ENCODE measurements around the gene CBLN4.

CBLN4 gene

DNA sequence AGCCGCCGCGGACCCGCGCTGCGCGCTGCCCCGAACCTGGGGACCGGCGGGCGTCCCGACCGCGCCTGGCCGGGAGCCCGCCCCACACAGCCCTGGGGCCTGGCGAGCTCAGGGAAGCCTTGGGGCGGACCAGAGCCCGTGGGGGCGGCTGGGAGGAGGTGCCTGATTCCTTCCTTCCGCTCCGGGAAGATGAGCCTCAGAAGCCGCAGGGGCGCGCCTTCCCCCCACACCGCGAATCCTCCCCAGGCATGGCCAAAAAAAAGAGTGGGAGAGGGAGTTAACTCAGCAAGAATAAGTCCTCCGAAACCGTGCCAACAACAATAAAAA, at the start of gene CBLN4:
TSS of gene CBLN4 (minus strand) at position 131 of the 327 bp plus-strand sequence. CDS start 1,348 bp downstream, outside the sequence.
- DNase-seq (ENCODE audit: low spot score) = no peak

DNA sequence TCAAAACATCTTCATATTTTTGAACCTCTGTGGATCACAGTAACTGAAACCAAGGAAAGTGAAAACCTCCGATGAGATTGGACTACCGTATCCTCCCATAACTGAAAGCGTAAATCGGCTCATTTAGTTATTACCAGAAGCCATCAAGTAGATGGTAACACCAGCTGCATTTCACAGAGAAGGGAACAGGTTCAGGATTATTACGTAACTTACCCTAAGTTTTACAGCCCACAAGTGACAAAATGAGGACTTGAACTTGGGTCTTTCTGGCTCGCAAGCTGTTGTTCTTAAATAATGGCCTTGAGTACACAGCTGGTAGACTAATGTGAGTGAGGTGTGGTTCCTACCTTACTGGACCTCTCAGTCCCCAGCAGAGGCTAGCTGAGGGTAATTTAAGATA, 37.9 kb upstream of the CBLN4 start:
- no peak for DNase-seq (ENCODE audit: low spot score)

DNA sequence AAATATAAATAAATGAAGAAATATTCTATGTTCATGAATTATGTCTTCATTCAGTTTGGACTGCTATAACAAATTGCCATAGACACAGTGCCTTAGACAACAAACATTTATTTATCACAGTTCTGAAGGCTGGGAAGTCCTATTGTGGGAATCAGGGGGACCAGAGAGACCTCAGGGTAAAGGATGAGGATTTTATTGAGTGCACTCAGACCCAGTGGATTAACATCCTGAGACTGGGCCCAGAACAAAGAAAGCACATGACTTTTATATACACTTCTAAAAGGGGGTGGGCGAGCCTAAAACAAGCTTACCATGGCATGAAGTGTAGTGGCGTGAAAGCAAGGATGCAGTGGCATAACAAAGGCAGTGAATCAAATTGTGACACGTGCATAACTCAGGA, 26.9 kb upstream of the CBLN4 start:
- no peak for DNase-seq (ENCODE audit: low spot score)

DNA sequence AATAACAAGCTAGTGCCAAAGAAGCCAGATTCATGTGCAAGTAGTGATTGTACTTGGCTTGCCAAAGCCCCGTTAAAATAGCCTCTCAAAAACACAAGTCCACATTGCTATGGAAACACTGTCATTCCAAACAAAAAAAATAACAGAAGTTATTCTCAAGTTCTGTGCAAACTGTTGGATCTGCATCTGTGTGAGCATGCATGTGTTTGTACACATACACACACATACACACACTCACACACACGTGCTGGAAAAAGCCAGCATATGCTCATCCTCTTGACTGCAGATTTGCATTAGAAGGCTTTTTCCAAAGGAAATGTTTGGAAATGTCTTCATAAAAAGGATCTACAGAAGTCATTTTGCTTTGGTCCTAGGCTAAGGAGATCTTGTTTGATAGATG, 13.4 kb upstream of the CBLN4 start:
- DNase-seq (ENCODE audit: low spot score) = no peak

DNA sequence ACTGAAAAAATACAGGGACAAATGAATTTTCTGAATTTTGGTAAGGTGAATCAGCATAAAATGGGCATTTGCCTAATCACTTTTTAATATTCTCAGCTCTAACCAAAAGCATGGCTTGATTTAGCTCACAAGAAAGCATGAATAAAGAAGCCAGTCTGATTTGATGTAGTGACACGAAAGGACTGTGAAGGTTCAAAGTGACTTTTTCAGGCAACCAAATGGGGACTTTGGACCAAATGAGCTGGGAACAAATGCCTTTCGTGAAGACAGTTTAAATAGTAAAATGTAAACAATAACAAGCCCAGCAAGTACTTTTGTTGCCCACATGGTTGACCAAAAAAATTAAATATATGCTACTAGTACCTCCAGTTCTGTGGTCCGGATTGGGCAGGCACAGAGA, 12.9 kb upstream of the CBLN4 start:
- no peak for DNase-seq (ENCODE audit: low spot score)

DNA sequence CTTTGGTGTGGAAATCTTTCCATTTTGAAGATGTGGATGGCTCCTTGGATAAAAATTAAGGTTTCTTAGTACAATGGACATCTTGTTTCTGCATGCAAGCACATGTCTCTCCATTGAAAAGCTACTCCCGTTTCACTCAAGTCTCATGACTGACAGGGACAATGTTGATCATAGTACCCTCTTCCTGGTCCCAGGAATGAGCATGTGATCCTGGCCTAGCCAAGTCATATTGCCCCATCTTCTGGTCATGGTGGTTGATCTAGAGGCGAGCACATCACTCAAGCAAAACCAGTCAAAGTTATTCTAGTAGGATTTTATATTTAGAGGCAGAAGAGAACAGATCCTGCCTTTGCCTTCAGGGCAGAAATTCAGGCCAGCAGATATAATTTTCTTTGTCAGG, 12.2 kb upstream of the CBLN4 start:
- DNase-seq (ENCODE audit: low spot score) = no peak

DNA sequence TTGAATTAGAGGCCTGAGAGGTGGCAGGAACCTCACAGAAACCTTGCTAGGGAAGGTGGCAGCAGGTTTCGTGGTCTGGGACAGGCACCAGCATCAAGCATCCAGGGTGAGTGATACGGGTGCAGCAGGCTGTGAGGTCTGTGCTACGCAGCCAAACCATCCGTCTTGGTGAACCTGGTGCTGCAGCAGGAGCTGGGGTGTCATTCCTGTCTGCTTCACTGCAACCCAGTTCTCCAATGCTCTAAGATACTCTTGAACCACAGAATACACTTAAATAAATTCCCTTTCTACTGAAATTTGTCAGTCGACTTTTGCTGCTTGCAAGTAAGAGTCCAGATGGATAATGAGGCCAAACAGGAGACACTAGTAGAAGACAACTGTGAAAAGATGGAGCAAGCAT, 9.7 kb upstream of the CBLN4 start:
- DNase-seq (ENCODE audit: low spot score) = no peak

DNA sequence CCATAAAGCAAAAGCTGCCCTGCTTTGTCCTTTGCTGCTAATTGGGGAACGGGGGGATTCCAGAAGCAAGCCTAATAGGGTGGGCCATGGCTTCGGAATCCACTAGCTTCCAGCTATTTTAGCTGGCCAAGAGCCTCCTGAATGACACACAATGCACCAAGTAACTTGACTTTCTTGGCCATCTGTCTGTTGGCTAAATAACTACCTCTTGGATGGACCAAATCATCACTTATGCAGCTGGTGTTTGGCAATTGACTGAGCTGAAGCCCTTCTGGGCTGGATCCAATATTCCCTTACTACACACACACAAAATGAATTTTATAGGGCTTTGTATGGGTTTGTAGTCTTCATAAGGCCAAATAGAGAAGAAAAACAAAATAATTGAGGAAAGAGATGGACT, 8.8 kb upstream of the CBLN4 start:
- DNase-seq (ENCODE audit: low spot score) = no peak

DNA sequence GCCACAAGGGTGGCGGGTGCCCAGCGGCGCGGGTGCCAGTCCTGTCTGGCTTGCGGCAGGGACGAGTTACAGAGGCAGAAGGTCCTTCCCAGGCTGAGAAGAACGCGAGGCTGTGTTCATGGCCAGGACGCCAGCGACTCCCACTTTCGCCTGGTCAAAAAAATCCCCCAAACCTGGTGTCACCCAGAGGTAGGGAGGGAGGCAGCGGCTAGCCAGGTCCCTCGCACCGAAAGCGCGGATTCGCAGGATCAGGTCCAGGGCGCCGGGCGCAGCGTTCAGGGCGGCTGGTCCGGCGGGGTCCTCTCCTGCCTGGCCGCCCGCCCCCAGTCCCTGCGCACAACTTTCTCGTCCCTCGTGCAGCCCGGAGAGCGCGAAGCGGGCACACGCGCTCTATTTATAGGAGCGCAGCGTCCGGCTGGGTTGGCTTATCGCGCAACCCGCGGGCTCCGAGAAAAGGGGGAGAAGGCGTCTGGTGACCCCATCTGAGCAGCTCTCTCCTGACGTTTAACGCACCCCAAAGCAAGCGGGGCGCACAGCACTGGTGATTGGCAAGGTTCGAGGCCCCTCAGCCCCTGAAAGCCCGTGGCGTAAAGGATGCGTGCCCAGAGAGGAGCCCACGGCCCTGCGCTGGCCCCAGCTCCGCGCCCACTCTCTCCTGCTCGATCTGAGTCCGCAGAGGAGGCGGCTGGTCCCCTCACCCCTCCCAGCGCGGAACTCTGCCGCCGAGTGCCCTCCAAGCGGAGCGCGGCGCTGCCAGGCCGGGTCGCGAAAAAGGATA, 519 bp downstream of the CBLN4 start:
- no peak for DNase-seq (ENCODE audit: low spot score)

DNA sequence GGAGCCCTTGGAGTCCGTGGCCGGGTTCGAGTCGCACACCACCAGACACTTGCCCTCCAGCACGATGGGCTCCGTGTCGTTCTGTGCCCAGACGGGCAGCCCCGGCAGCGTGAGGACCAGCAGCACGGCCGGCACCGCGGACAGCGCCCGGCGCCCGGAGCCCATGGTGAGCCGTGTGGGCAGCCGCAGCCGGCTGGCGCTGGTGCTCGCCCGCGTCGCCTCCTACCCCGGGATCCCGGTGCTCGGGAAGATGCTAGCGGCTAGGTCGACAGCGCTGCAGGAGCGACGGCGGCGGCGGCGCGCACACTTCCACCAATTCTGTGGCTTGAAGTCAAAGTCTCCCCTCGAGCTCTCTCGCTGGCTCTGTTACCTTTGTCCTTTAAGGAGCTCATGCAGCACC, 1.3 kb downstream of the CBLN4 start:
- no peak for DNase-seq (ENCODE audit: low spot score)

DNA sequence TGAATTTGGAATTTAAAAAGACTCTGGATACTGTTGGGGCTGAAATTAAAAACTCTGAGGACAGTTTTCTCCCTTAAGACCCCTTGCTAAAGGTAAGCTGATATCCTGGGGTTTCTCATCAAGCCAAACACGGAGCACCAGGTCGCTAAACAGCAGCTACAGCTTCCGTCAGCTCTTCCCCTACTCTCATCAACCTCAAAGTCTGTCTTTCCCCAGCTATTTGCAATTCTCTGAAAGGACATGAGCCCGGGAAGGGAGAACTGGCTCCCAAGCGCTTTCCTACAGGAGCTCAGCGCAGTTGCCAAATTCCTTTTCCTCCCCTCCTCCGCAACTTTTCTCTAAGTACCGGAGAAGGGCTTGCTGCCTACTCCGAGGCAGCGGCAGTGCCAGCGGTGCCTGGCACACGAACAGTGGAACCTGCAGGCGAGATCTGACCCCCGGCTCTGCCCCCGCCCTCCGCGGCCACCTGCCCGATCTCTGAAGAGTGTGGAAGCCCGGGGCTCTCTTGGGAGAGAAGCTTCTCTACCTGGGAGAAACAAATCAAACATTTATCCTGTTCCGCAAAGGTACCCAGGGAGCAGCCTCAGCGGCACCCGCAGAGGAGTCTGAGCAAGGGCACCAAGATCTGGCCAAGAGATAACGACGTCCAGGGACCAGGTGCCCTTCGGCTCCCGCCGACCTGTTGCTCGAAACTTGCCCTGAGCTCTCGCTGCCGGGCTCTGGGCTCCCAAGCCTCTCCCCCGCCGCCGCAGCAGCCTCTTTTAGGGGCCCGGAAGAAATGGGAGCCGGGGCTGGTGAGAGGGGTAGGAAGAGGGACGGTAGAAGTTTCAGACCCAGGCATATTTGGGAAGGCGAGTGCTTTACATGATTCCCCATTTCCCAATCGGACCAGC, 2.2 kb downstream of the CBLN4 start:
- no peak for DNase-seq (ENCODE audit: low spot score)

DNA sequence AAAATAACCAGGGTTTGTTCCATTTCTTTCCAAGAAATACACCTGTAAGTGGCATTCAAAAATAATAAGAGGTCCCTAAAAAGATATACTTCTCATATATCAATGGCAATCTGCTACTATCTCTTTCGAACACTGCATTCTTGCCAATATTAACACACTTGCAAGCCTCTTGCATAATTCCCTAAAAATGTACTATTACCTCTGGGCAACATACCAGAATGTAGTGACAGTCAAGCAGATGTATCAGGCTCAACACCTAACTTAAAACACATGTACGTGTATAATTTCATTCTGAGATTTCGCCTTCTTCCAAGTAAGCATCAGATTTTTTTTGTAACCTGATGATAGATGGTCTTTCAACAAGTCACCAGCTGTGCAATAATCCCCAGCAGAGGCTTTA, 3.4 kb downstream of the CBLN4 start:
- DNase-seq (ENCODE audit: low spot score) = no peak

DNA sequence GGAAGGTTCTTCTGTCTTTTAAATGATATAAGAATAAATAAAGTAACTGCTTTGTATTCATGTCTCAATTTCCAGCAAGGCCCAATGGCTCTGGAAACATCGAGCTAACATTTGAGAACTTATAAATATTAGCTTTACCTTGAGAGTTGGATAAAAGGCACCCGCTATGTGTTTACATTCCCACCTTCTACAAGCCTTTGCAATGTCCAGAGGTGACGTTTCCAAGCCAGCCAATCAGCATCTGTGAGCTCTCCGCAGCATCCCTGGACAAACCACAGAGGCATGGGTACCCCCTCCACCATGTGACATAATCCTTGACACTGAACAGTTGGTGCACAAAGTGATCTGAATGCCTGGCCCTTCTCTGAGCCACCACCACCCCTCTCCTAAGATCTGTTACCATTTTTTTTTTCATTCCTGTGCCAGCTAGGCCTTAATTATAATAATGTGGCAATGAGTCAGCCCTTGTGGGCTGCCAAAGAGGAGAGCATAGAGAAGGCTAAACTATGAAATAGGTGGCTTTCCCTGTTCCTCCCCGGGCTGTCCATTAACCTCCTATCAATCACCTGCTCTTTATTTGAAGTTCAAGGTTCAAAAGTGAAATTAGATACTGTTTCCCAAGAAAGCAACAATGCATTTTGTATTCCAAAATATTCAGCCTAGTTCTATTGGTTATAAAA, 4.1 kb downstream of the CBLN4 start:
- no peak for DNase-seq (ENCODE audit: low spot score)

DNA sequence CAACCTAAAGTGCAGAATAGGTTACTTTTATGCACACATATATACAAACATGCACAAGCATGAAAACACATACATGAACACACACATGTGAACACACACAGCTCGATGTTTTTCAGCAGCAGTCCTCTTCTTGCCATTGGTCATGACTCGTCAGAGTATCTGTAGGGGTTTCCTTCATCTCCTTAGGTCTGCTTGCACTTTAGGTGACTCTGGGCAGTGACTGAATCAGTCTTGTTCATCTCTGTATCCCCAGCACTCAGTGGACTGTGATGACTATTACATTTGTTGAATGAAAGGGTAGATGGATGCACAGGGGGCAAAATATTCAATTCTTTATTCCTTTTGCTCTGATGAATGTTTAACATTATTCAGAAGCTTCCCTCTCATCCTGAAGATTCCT, 26.8 kb downstream of the CBLN4 start:
- DNase-seq (ENCODE audit: low spot score) = no peak

DNA sequence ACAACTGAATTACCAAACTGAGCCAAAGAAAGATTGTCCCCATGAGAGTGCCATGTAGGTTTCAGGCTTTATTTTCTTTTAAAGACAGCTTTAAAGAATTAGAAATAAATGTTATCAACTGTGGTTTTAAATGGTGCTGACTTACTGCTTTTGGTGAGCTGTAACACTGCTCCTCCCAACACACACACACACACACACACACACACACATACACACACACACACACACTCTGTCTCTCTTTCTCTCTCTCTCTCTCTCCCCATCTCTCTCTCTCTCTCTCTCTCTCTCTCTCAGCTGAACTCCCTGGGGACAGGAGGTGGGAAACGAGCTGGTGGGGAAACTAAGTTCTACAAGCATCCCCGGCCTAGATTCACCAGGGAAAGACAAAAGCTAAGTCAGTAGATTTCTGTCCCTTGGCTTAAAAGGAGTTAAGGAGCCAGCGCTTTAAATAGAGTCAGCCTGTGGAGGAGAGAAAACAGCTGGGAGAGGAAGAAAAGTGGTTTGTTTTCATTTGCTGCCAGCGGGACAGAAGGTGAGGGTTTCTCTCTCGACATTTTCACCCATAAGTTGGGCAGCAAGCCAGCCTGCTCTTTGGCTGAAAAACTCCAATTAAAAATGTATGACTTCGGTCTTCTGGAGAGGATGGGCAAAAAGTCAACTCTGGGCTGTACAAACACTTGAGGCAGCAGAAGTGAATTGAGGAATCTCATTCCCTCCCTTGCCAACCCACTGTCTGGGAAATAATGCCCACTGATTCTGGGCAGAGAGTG, 27.4 kb downstream of the CBLN4 start:
- no peak for DNase-seq (ENCODE audit: low spot score)

DNA sequence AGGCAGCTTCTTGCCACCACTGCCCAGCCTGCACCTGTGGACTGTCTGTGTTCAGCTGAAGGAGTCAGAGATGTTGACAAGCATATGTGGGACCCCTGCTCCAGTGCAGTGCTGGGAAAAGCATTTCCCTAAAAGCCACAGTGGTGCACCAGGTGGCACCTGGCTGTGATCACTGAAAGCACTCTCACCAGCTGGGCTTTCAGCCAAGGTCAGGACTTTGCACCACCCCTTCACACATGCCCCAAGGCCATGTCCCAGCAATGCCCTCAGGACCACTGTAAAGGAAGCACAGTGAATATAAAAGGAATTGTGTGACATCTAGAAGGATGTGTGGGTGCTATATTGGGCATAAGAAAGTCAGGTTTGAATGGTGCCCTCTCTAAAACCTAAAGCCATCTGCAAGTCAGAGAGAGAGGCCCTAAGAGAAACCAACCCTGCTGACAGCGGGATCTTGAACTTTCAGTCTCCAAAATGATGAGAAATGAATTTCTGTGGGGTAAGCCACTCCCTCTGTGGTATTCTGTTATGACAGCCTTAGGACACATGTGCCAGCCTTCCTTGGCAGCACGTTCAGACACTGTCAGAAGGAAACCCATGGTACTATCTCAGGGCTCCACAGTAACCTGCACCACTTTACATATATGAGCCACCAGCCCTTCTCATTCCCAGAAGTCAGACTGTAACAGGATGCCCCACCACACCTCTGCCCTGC, 30.7 kb downstream of the CBLN4 start:
- DNase-seq (ENCODE audit: low spot score) = no peak

DNA sequence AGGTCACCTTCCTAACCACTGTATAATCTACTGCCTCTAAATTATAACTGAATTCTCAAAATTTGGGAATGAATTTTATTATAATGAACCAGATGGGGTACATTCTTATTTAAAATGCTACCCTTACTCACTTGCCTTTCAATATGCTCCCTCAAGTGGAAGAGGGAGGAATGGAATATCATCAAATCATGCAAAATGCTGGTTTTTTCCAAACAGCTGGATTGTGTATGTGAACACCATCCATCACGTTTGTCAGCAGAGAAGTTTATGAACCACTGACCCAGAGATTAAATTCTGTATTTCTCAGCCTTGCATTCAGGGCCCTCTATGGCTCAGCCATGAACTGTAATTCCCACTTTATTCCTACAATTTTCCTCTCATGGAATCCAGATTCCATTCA, 40.5 kb downstream of the CBLN4 start:
- DNase-seq (ENCODE audit: low spot score) = no peak

DNA sequence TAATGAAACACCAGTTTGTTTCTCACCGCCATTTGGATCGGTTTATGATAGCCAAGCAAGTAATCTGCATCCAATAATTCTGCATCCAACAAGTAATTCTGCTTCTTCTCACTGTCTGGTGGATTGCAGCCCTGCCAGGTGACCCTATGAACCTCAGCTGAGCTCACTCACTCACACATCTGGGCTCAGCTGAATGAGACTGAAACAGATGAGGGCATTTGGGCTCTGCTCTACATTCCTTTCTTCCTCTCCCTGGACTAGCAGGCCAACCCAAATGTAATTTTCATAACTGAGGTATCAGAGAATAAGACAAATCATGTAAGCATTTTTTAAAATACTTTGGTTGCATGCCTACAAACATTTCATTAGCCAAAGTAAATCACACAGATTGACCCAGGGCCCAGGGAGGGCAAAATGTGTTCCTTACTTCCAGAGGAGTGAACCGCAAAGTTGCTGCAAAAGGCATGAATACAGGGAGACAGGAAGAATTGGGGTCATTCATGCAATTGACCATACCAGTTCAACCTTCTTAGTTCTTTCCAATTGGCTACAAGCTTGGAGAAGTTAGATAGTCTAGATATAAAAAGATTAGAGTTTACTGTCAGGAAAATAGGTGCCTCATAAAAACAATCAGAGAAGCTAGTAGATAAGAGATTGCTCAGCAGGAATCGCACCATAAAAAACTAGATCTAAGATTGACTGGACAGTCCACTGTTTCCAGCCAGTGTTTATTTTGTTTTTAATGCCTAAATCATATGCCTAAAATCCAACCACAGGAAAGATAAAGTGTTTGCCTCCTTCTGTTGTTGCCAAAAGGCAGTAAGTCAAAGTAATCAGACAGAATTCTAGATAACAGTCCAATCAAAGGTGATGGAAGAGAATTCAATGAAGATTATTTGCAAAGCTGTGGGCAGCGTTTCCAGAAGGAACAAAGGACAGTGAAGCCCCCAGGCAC, 43.7 kb downstream of the CBLN4 start:
- no peak for DNase-seq (ENCODE audit: low spot score)

DNA sequence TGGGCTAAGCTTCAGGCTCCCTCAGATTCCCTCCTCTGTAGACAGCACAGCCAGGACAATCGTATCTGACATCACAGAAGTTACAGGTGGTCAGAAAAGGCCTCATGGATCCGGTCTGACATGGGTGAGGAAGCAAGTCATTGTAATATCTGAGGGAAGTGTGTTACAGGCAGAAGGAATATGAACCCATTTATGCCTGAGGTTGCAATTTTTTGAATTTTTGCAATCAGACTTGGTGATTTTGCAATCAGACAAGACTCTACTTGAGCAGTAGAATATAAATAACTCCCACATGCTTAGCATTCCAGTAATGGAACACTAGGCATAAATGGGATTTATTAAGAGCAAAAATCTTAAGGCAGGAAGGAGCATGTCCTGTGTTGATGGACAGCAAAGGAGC, 52.1 kb downstream of the CBLN4 start:
- DNase-seq (ENCODE audit: low spot score) = no peak

DNA sequence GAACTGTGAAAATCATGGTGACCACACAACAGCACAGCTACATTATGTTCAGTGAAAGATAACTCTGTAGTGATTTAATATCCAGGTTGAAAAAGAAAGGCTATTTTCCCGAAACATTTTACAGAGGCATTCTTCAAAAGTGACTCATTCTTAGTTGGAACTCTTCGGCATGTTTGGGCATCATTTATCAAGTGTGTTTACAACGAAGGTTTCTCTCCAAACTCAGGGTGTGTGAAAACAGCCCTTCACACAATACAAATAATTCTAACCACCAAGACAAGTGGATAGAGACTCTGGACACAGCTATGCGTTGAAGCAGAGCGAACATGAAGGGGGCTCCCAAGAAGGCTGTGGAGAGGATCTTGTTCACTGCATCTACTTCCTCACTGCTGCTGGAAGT, 57.6 kb downstream of the CBLN4 start:
- no peak for DNase-seq (ENCODE audit: low spot score)
